ENCODE measurements around the gene CROT. TPM values are rescaled to one million over a fixed set of nuclear protein-coding genes. Genes with fewer than 3 reads are reported as not detected.

CROT gene
- total RNA-seq, 1 donor from 2014 or later, result 9.5 TPM

DNA sequence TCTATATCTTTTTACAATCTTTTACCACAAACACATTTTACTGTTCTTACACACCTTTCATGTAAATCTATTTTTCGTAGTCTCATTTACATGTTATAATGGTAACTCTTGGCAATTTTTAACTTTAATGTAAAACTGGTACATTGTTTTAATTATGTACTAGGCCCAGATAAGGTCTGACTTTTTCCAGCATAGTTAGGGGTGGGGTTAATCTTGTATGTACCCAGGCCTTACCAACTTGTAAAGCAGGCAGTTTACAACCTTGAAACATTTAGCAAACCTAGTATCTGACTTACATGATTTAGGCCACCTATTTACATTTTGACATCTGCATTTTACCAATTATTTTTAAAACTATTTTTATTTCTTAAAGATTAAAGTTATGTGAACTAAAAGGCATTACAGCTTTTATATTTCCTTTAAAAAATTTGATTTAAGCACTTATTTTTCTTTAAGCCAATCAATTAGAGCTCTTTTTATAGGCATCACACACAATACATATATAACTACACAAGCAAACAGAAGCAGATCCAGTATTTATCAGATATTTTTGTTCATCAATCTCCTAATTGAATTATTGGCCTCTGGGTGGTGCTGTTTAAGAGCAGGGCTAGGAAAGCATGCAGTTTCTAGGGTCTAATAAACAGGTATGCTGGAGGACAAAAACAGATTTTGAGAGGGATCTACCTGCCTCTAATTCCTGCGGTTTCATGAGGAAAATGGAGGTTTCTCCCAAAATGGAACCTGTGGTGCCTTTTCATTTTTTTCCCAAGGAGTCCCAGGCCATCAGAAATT is 19.7 kb upstream of the CROT start:
- H3K27me3 ChIP-seq (ENCODE audit: low read depth), result no peaks in the 10 kb centered on the region
- no peaks in the 10 kb centered on the region for H3K4me1 ChIP-seq
- peaks cover 36% of the 10 kb centered on the region for H3K9me3 ChIP-seq
- ATAC-seq (no peak), DNase-seq (no peak)
- intact Hi-C loops (cut with DNase I), result no loop called here
- H3K36me3 ChIP-seq, result no peaks in the 10 kb centered on the region
- TF ChIP-seq, protein P1, sequence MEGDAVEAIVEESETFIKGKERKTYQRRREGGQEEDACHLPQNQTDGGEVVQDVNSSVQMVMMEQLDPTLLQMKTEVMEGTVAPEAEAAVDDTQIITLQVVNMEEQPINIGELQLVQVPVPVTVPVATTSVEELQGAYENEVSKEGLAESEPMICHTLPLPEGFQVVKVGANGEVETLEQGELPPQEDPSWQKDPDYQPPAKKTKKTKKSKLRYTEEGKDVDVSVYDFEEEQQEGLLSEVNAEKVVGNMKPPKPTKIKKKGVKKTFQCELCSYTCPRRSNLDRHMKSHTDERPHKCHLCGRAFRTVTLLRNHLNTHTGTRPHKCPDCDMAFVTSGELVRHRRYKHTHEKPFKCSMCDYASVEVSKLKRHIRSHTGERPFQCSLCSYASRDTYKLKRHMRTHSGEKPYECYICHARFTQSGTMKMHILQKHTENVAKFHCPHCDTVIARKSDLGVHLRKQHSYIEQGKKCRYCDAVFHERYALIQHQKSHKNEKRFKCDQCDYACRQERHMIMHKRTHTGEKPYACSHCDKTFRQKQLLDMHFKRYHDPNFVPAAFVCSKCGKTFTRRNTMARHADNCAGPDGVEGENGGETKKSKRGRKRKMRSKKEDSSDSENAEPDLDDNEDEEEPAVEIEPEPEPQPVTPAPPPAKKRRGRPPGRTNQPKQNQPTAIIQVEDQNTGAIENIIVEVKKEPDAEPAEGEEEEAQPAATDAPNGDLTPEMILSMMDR (IDR thresholded peaks at IDR 0.05), result no peak
- no peak overlapping the region for H3K4me3 ChIP-seq
- H3K27ac ChIP-seq, result no peak overlapping the region

DNA sequence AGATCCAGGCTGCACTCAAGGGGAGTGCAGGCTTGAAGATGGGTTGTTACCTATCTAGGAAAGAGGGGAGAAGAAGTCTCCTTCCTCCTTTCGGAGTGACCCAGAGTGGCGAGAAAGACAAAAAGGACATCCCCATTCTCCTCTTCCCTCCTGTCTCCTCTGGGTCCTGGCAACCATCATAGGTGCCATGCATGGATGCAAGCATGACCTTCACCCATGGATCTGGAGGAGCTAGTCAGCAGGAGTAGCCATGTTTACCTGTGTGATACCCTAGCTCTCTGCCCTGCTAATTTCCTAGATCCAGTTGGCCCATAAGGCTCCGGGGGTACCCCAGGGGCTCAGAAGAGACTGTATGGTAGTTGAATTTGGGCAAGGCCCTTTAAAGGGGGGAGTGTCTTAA is 17.2 kb upstream of the CROT start:
- Histone ChIP-seq H3K4me3 (no peak overlapping the region), H3K9me3 (peaks cover 35% of the 10 kb centered on the region), H3K27me3 (ENCODE audit: low read depth) (no peaks in the 10 kb centered on the region), H3K27ac (no peak overlapping the region), H3K4me1 (no peaks in the 10 kb centered on the region), H3K36me3 (no peaks in the 10 kb centered on the region)
- ATAC-seq (no peak), DNase-seq (no peak)
- intact Hi-C loops (cut with DNase I), result no loop called here
- TF ChIP-seq, protein P1 (IDR thresholded peaks at IDR 0.05), result no peak

DNA sequence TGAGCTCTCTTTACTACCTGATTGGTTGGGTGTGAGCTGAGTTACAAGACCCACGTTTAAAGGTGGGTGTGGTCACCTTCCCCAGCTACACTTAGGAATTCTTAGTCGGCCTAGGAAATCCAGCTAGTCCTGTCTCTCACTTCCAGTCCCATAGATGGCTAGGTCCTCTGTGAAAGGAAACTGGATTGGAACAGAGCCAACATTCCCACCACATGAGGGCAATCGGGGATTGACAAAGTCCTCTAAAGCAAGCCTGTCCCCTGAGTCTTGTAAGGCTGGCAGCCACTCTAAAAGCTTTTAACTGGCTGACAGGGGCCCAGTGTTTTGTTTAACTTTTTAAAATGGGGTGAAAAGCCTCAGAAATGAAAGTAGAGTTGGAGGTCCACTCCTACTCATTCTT is 15.1 kb upstream of the CROT start:
- DNase-seq, result no peak
- intact Hi-C loops (cut with DNase I), result no loop called here
- no peak for ATAC-seq
- Histone ChIP-seq H3K27ac (no peak overlapping the region), H3K27me3 (ENCODE audit: low read depth) (no peaks in the 10 kb centered on the region), H3K4me1 (no peaks in the 10 kb centered on the region), H3K9me3 (peaks cover 32% of the 10 kb centered on the region), H3K4me3 (no peak overlapping the region), H3K36me3 (no peaks in the 10 kb centered on the region)
- TF ChIP-seq, protein P1 (IDR thresholded peaks at IDR 0.05), result no peak

DNA sequence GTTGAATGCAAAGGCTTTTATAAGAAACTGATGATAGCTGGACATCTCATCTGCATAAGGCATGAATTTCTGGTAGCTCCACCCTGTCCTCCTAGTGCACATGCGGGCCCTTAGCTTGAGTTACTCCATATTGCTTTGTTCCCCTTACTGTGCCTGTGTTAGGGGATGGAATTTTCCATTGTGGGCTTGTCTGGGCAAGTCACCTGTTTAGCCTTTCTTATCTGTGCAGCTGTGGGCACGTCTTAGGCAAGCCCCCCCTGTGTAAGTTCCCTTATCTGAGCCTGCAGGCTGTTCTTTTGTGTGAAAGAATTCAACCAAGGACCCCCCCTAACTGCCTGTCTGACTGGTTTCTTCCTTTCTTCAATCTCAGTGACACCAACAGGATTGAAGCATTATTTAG is 14.5 kb upstream of the CROT start:
- no peaks in the 10 kb centered on the region for H3K36me3 ChIP-seq
- intact Hi-C loops (cut with DNase I), result no loop called here
- H3K4me1 ChIP-seq, result no peaks in the 10 kb centered on the region
- TF ChIP-seq, protein P1 (IDR thresholded peaks at IDR 0.05), result no peak
- DNase-seq (no peak), ATAC-seq (no peak)
- no peak overlapping the region for H3K27ac ChIP-seq
- no peak overlapping the region for H3K4me3 ChIP-seq
- H3K27me3 ChIP-seq (ENCODE audit: low read depth), result no peaks in the 10 kb centered on the region
- peaks cover 32% of the 10 kb centered on the region for H3K9me3 ChIP-seq

DNA sequence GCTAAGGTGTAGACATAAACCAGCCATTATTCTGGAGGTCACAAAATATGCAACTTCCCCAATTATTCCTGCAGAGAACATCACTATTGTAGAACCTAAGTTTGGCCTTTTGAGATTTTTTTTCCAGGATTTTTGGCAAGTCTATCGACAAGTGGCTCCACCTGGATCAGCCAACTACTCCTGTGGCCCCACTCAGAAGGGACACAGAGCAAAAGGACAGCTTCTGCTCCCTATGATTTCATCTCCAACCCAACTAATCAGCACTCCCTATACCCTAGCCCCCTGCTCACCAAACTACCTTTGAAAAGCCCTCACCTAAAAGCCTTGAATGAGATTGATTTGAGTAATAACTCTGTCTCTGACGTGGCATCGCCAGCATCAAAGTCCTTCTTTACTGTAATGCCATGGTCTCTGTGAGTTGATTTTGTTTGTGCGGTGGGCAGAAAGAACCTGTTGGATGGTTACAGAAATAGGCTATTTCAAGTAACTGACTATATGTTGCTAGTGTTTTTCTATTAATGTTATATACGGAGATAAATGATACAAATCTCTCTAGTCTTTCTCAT is 13.7 kb upstream of the CROT start:
- H3K4me1 ChIP-seq, result no peaks in the 10 kb centered on the region
- H3K36me3 ChIP-seq, result peaks cover 5% of the 10 kb centered on the region
- TF ChIP-seq, protein P1 (IDR thresholded peaks at IDR 0.05), result no peak
- DNase-seq (no peak), ATAC-seq (no peak)
- no peaks in the 10 kb centered on the region for H3K27me3 ChIP-seq (ENCODE audit: low read depth)
- no peak overlapping the region for H3K27ac ChIP-seq
- peaks cover 32% of the 10 kb centered on the region for H3K9me3 ChIP-seq
- intact Hi-C loops (cut with DNase I), result no loop called here
- H3K4me3 ChIP-seq, result no peak overlapping the region
